ENCODE measurements around the gene SH3PXD2A.

DNA sequence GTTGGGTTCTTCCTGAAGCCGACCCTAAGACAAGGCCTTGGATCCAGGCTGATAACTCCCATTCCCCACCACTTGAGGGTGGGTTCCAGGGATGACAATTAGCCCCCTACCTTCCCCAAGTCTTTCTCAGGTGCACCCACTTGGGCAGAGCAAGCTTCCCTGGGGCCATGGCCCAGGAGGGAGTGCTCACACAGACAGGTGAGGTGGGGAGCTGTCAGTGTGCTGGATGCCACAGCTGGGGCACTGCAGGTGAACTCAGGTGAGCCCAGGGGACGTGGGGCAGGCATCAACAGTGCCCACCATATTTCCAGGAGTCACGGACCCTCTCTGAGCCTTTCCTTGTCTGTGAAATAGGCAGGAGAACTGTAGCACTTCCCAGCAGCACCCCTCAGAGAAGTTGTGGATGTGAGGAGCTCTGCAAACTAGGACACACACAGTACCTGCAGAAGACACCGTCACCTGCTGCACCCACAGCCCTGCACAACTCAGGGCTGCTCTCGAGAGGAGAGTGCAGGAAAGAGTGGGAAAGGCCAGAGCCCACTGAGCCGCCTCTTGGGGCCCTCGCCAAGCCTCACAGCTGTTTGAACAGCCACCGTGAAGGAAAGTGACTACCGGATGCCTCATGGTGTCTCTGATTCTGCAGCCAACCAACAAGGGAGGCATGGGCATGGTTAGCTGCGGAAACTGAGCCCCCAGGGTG, 17.9 kb downstream of the SH3PXD2A start:
- TF ChIP-seq POLR2A (IDR thresholded peaks at IDR 0.05; ENCODE audit: low read depth, low read length) = no peak
- no peak for TF ChIP-seq TAF1 (IDR thresholded peaks at IDR 0.05; ENCODE audit: borderline replicate concordance, low read depth, low read length)
- no peak for TF ChIP-seq YY1 (IDR thresholded peaks at IDR 0.05; ENCODE audit: low read depth, low read length)
- TF ChIP-seq, protein P1, sequence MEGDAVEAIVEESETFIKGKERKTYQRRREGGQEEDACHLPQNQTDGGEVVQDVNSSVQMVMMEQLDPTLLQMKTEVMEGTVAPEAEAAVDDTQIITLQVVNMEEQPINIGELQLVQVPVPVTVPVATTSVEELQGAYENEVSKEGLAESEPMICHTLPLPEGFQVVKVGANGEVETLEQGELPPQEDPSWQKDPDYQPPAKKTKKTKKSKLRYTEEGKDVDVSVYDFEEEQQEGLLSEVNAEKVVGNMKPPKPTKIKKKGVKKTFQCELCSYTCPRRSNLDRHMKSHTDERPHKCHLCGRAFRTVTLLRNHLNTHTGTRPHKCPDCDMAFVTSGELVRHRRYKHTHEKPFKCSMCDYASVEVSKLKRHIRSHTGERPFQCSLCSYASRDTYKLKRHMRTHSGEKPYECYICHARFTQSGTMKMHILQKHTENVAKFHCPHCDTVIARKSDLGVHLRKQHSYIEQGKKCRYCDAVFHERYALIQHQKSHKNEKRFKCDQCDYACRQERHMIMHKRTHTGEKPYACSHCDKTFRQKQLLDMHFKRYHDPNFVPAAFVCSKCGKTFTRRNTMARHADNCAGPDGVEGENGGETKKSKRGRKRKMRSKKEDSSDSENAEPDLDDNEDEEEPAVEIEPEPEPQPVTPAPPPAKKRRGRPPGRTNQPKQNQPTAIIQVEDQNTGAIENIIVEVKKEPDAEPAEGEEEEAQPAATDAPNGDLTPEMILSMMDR (IDR thresholded peaks at IDR 0.05 in 2 of 3, conservative IDR thresholded peaks at IDR 0.05 in 1 of 3; ENCODE audit: control insufficient read depth in 2 of 3, extremely low read depth in 1 of 3, insufficient read depth in 1 of 3, low read depth in 3 of 3, low read length in 3 of 3) = no peak
- no peak for TF ChIP-seq ATF7 (IDR thresholded peaks at IDR 0.05; ENCODE audit: low read depth)
- TF ChIP-seq RCOR1 (conservative IDR thresholded peaks at IDR 0.05; ENCODE audit: low read depth, low read length) = no peak
- TF ChIP-seq TCF12 (IDR thresholded peaks at IDR 0.05; ENCODE audit: low read depth, low read length) = no peak
- no peak for TF ChIP-seq EZH2 (IDR thresholded peaks at IDR 0.05; ENCODE audit: borderline replicate concordance, control insufficient read depth, low read depth, low read length)
- no peak for TF ChIP-seq TCF7 (IDR thresholded peaks at IDR 0.05; ENCODE audit: borderline replicate concordance)
- TF ChIP-seq, protein P2, sequence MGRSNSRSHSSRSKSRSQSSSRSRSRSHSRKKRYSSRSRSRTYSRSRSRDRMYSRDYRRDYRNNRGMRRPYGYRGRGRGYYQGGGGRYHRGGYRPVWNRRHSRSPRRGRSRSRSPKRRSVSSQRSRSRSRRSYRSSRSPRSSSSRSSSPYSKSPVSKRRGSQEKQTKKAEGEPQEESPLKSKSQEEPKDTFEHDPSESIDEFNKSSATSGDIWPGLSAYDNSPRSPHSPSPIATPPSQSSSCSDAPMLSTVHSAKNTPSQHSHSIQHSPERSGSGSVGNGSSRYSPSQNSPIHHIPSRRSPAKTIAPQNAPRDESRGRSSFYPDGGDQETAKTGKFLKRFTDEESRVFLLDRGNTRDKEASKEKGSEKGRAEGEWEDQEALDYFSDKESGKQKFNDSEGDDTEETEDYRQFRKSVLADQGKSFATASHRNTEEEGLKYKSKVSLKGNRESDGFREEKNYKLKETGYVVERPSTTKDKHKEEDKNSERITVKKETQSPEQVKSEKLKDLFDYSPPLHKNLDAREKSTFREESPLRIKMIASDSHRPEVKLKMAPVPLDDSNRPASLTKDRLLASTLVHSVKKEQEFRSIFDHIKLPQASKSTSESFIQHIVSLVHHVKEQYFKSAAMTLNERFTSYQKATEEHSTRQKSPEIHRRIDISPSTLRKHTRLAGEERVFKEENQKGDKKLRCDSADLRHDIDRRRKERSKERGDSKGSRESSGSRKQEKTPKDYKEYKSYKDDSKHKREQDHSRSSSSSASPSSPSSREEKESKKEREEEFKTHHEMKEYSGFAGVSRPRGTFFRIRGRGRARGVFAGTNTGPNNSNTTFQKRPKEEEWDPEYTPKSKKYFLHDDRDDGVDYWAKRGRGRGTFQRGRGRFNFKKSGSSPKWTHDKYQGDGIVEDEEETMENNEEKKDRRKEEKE (IDR thresholded peaks at IDR 0.05) = no peak
- no peak for TF ChIP-seq NFYB (IDR thresholded peaks at IDR 0.05; ENCODE audit: insufficient read depth, low read depth, low read length)
- TF ChIP-seq BACH1 (IDR thresholded peaks at IDR 0.05; ENCODE audit: borderline replicate concordance) = no peak
- no peak for TF ChIP-seq SIN3A (IDR thresholded peaks at IDR 0.05; ENCODE audit: low read depth, low read length)
- no peak for TF ChIP-seq RELA (IDR thresholded peaks at IDR 0.05; ENCODE audit: borderline replicate concordance, partially characterized antibody)

Data from GM12878 (cell line).